GM11168 (cell line): ENCODE results near the gene ZNF581.

Experiments
- in situ Hi-C: fragments of 300-500 bp; cut with MboI; formaldehyde crosslinking; loops from one replicate; pipeline ENCODE4 v1.12.0; 2022; ENCODE audit warnings: low sequenced_read_pairs; ENCODE audit not compliant: unreplicated experiment

Gene ZNF581

GRCh38 chr19:55690769-55691545 is 47.5 kb downstream of the ZNF581 start:
- in situ Hi-C loops, result no loop called here

DNA sequence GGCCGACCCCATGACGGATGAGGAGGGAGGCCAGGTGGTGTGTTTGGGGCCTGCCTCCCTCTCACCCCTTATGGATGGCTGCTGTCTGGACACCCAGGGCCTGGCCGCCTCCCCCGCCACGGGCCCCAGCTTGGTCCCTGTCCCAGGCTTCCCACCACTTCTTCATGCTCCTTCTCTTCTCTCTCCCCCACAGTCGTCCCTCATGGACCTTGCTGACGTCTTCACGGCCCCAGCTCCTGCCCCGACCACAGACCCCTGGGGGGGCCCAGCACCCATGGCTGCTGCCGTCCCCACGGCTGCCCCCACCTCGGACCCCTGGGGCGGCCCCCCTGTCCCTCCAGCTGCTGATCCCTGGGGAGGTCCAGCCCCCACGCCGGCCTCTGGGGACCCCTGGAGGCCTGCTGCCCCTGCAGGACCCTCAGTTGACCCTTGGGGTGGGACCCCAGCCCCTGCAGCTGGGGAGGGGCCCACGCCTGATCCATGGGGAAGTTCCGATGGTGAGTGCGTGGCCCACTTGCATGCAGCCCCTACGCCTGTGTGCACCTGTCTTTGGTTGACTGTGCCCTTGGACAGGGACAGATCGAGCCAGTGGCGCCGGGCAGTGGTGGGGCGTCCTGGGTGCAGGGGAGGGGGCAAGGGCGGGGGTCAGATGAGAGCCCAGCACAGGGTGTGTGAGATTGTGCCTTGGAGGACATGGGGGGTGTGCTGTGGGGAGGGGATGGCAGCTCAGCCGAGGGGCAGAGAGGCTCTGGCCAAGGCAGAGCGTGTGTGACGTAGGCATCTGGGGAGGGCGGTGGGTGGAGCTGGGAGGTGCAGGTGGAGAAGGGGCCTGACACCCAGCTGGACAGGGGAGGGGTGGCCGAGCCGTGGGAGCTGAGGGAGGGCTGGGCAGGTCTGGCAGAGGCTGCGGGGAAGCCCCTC is 48.4 kb downstream of the ZNF581 start:
- in situ Hi-C loops, result no loop called here

- in situ Hi-C loops, result no loop called here
Measured at GRCh38 chr19:55692681-55693081, 49.2 kb downstream of the ZNF581 start.

DNA sequence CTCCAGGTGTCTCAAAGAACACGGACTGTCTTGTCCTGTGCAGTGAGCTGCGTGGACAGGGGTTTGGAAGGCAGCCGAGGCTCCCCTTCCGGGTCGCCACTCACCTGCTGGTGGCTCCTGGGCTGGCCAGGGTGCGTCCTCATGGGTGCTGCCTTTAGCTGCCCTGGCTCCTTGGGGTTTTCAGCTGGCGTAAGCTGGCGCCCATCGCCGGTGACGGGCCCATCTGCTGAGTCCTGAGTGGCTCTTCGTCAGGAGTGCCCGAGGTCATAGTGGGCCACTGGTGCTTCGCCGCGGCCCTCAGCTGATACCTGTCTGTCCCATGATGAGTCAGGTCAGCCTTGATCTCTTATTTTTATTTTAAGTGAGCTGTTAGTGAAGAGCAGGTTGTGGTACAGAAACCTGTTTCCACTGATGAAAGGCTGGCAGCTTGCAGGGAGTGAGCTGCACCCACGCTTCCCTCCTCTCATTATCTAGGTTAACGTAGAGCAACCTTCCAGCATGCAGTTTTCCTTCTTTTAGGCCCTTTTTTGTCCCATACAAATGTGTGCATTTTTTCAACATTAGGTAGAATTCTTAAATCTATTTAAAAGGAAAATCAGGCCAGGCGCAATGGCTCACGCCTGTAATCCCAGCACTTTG is 50.0 kb downstream of the ZNF581 start:
- in situ Hi-C loops, result no loop called here

GRCh38 chr19:55694241-55694655 is 50.8 kb downstream of the ZNF581 start:
- in situ Hi-C loops, result no loop called here

DNA sequence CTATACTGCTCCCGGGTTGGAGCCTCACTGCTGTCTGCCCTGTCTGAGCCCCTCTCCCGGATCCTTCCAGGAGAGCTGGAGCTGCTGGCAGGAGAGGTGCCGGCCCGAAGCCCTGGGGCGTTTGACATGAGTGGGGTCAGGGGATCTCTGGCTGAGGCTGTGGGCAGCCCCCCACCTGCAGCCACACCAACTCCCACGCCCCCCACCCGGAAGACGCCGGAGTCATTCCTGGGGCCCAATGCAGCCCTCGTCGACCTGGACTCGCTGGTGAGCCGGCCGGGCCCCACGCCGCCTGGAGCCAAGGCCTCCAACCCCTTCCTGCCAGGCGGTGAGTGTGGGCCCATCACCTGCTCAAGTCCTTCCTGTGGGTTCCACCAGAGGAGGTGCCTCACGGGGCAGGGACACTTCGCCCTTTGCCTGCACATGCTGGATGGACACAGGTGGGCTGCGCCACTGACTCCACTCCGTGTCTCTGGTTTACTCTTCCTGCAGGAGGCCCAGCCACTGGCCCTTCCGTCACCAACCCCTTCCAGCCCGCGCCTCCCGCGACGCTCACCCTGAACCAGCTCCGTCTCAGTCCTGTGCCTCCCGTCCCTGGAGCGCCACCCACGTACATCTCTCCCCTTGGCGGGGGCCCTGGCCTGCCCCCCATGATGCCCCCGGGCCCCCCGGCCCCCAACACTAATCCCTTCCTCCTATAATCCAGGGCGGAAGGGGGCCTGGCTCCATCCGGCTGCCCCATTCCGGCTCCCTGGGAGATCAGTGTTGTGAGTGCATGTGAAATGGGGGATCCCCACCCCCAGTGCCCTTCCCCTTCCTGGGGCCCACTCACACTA is 51.4 kb downstream of the ZNF581 start:
- in situ Hi-C loops, result no loop called here
